Measurements from ENCODE around the gene FKBP15.

The FKBP15 gene

GRCh38 chr9:113153599-113153998, 67.5 kb downstream of the FKBP15 start:
- H3K4me2 ChIP-seq (ENCODE audit: low read length), result no peak overlapping the region
- H3K27ac ChIP-seq (ENCODE audit: low read length), result no peak overlapping the region
- H3K9ac ChIP-seq (ENCODE audit: low read length), result no peak overlapping the region
- no peaks in the 10 kb centered on the region for H3K79me2 ChIP-seq (ENCODE audit: low read length)
- H3K4me3 ChIP-seq (ENCODE audit: low read length), result no peak overlapping the region
- H3K27me3 ChIP-seq (ENCODE audit: low read depth, low read length), result peaks cover 3% of the 10 kb centered on the region; the same call in 1 of the 2 replicates
- peaks cover 4% of the 10 kb centered on the region; the same call in 1 of the 2 replicates for H3K4me1 ChIP-seq (ENCODE audit: low read length)
- 0 out of 2 replicates have a peak, but pooled peaks cover 6% of the 10 kb centered on the region for H4K20me1 ChIP-seq (ENCODE audit: insufficient read depth, low read length)
- peaks cover under 1% of the 10 kb centered on the region for H3K36me3 ChIP-seq (replicated peaks; ENCODE audit: low read depth, low read length)
- TF ChIP-seq CTCF (IDR thresholded peaks at IDR 0.05; ENCODE audit: low read depth, low read length) (no peak), EZH2phosphoT487 (IDR thresholded peaks at IDR 0.05; ENCODE audit: low read depth) (no peak)
- no peaks in the 10 kb centered on the region for H3K9me3 ChIP-seq (ENCODE audit: insufficient read depth, low read length)
- no peak overlapping the region for H2AFZ ChIP-seq (ENCODE audit: low read depth, low read length)

DNA sequence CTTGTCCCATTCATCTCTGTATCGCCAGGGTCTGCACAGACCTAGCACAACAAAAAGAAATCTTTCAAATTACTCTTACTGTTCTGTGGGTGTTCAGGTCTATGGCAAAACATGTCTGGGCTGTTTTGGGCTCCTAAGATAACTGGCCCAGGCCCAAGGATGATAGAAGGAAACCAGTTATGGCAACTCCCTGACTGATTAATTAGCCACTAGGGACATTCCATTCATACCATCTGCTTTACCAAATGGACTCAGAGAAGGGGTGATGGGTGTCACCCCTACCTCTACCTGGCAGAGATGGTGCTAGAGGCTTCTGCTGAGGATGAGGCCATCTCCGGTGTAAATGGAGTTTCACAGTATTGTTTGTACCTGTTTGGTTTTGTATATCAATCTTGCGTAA, 68.4 kb downstream of the FKBP15 start:
- Histone ChIP-seq H3K4me2 (ENCODE audit: low read length) (no peak overlapping the region), H3K9ac (ENCODE audit: low read length) (no peak overlapping the region), H3K36me3 (replicated peaks; ENCODE audit: low read depth, low read length) (no peaks in the 10 kb centered on the region), H3K9me3 (ENCODE audit: insufficient read depth, low read length) (no peaks in the 10 kb centered on the region), H3K27me3 (ENCODE audit: low read depth, low read length) (peaks cover 3% of the 10 kb centered on the region; the same call in 1 of the 2 replicates), H3K4me1 (ENCODE audit: low read length) (peaks cover 4% of the 10 kb centered on the region; the same call in 1 of the 2 replicates), H4K20me1 (ENCODE audit: insufficient read depth, low read length) (0 out of 2 replicates have a peak, but pooled peaks cover 6% of the 10 kb centered on the region), H2AFZ (ENCODE audit: low read depth, low read length) (no peak overlapping the region), H3K4me3 (ENCODE audit: low read length) (no peak overlapping the region), H3K79me2 (ENCODE audit: low read length) (no peaks in the 10 kb centered on the region), H3K27ac (ENCODE audit: low read length) (no peak overlapping the region)
- TF ChIP-seq CTCF (IDR thresholded peaks at IDR 0.05; ENCODE audit: low read depth, low read length) (peak; percentile 13; the same call in 1 of the 2 replicates), EZH2phosphoT487 (IDR thresholded peaks at IDR 0.05; ENCODE audit: low read depth) (no peak)

DNA sequence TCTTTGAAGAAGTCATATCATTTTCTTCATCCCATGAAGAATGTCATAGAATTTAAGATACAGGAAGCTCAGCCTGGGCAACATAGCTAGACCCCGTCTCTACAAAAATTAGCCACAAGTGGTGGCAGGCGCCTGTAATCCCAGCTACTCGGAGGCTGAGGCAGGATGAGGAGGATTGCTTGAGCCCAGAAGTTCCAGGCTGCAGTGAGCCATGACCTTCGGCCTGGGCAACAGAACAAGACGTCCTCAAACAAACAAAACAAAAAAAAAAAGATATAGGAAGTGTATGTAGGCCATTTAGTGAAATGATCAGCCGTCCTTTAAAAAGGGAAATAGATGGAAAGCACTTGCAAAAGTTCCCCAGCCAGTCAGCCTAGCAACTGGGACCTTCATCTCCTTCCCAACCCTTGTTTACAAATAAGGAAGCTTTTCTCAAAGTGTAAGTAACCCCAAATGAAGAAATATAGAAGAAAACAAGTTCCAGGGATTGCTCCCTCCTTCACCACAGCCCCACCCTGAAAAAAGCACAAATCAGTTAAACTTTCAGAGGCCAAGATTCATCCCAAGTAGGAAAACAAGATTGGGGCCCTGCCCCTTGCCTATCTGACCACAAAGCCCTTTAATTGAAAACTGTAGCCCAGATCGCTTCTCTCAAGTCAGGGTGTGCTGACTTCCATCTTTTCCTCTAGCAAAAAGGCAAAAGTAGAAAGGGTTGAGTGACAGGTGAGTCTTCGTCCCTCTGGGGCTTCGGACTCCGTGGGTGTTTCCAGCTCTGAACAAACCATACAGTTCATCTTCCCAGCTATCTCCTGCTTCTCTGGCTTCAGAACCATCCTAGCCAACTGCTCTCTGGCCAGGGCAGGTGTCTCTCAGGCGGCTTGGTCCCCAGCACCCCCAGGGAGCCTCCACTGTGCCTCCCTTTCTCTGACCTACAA, 69.1 kb downstream of the FKBP15 start:
- H3K4me3 ChIP-seq (ENCODE audit: low read length), result peak overlapping the region; percentile 92
- H3K4me1 ChIP-seq (ENCODE audit: low read length), result peaks cover 4% of the 10 kb centered on the region; the same call in 1 of the 2 replicates
- H3K27me3 ChIP-seq (ENCODE audit: low read depth, low read length), result peaks cover 3% of the 10 kb centered on the region; the same call in 1 of the 2 replicates
- no peaks in the 10 kb centered on the region for H3K9me3 ChIP-seq (ENCODE audit: insufficient read depth, low read length)
- H3K4me2 ChIP-seq (ENCODE audit: low read length), result peak overlapping the region; percentile 91
- H4K20me1 ChIP-seq (ENCODE audit: insufficient read depth, low read length), result 0 out of 2 replicates have a peak, but pooled peaks cover 4% of the 10 kb centered on the region
- no peak for TF ChIP-seq CTCF (IDR thresholded peaks at IDR 0.05; ENCODE audit: low read depth, low read length)
- no peaks in the 10 kb centered on the region for H3K36me3 ChIP-seq (replicated peaks; ENCODE audit: low read depth, low read length)
- no peak overlapping the region for H3K27ac ChIP-seq (ENCODE audit: low read length)
- H3K9ac ChIP-seq (ENCODE audit: low read length), result no peak overlapping the region
- H2AFZ ChIP-seq (ENCODE audit: low read depth, low read length), result no peak overlapping the region
- no peaks in the 10 kb centered on the region for H3K79me2 ChIP-seq (ENCODE audit: low read length)
